ENCODE results near the gene DOCK3.

GRCh38 chr3:51099794-51100535 is 425.2 kb downstream of the DOCK3 start:
- TF ChIP-seq POLR2AphosphoS5 (IDR thresholded peaks at IDR 0.05; ENCODE audit: low read depth) (no peak), GABPA (IDR thresholded peaks at IDR 0.05; ENCODE audit: low read depth) (no peak), CTCF (IDR thresholded peaks at IDR 0.05; ENCODE audit: insufficient read depth, low read length) (peak; percentile 55)

Measured in HL-60 (cell line).